PFSK-1 (cell line): Measurements from ENCODE around the gene TUBE1.

Experiments used
- FOXP2 ChIP-seq: optimal IDR thresholded peaks from 2 replicates; pipeline ENCODE3; 2011; ENCODE audit warnings: borderline replicate concordance, control low read depth, inconsistent platforms; ENCODE audit not compliant: insufficient read depth; ENCODE audit errors: extremely low read length, extremely low read depth
- POLR2AphosphoS5 ChIP-seq: IDR thresholded peaks from 2 replicates; pipeline ENCODE4 v1.6.1; 2012; ENCODE audit warnings: low read depth, mild to moderate bottlenecking, control low read depth, low read length, moderate library complexity
- SIN3A ChIP-seq: IDR thresholded peaks from 2 replicates; pipeline ENCODE4 v1.6.1; 2012; ENCODE audit warnings: mild to moderate bottlenecking, low read length, moderate library complexity, borderline replicate concordance; ENCODE audit not compliant: insufficient read depth
- TAF1 ChIP-seq: IDR thresholded peaks from 2 replicates; pipeline ENCODE4 v1.6.1; 2012; ENCODE audit warnings: low read length, control low read depth, borderline replicate concordance; ENCODE audit not compliant: insufficient read depth
- TF ChIP-seq, protein P1 (sequence below), 2 experiments: IDR thresholded peaks; 2 replicates each; pipeline versions ENCODE4 v1.6.1 to v1.8.0; 2011 to 2012; ENCODE audit warnings: low read depth in 2 of 2, low read length in 2 of 2, control low read depth in 1 of 2, inconsistent platforms in 1 of 2, mild to moderate bottlenecking in 1 of 2, moderate library complexity in 1 of 2; ENCODE audit not compliant: insufficient read depth in 1 of 2

TUBE1 gene

GRCh38 chr6:112049996-112050395 lies 37.3 kb downstream of the TUBE1 start:
- TF ChIP-seq SIN3A (no peak), FOXP2 (no peak), POLR2AphosphoS5 (no peak), TAF1 (no peak)
- TF ChIP-seq, protein P1, sequence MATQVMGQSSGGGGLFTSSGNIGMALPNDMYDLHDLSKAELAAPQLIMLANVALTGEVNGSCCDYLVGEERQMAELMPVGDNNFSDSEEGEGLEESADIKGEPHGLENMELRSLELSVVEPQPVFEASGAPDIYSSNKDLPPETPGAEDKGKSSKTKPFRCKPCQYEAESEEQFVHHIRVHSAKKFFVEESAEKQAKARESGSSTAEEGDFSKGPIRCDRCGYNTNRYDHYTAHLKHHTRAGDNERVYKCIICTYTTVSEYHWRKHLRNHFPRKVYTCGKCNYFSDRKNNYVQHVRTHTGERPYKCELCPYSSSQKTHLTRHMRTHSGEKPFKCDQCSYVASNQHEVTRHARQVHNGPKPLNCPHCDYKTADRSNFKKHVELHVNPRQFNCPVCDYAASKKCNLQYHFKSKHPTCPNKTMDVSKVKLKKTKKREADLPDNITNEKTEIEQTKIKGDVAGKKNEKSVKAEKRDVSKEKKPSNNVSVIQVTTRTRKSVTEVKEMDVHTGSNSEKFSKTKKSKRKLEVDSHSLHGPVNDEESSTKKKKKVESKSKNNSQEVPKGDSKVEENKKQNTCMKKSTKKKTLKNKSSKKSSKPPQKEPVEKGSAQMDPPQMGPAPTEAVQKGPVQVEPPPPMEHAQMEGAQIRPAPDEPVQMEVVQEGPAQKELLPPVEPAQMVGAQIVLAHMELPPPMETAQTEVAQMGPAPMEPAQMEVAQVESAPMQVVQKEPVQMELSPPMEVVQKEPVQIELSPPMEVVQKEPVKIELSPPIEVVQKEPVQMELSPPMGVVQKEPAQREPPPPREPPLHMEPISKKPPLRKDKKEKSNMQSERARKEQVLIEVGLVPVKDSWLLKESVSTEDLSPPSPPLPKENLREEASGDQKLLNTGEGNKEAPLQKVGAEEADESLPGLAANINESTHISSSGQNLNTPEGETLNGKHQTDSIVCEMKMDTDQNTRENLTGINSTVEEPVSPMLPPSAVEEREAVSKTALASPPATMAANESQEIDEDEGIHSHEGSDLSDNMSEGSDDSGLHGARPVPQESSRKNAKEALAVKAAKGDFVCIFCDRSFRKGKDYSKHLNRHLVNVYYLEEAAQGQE (IDR thresholded peaks at IDR 0.05; ENCODE audit: insufficient read depth in 1 of 2, low read depth in 2 of 2, low read length in 2 of 2): no peak

GRCh38 chr6:112049026-112049799 lies 38.1 kb downstream of the TUBE1 start:
- no peak for TF ChIP-seq SIN3A
- no peak for TF ChIP-seq TAF1
- TF ChIP-seq POLR2AphosphoS5: no peak
- TF ChIP-seq, protein P1 (IDR thresholded peaks at IDR 0.05; ENCODE audit: insufficient read depth in 1 of 2, low read depth in 2 of 2, low read length in 2 of 2): no peak
- TF ChIP-seq FOXP2: no peak

DNA sequence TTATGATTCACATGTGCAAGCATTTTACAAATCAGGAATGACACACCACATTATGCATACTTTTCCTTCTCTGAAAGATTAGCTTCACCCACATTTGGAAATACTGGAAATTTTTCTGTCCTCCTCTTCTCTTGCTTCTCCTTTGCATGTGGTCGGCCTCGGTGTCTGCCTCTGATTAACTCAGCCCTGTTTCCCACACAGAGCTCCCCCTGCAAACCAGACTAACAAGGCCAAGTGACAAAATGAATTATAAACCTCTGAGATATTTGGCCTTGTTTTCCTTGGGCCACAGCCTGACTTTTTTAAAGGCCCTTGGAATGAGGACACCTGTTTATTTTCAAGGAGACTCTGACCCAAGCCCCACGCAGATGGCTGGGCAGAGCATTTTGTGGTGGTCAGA lies 42.4 kb downstream of the TUBE1 start:
- TF ChIP-seq, protein P1 (IDR thresholded peaks at IDR 0.05; ENCODE audit: insufficient read depth in 1 of 2, low read depth in 2 of 2, low read length in 2 of 2): no peak
- no peak for TF ChIP-seq SIN3A
- no peak for TF ChIP-seq POLR2AphosphoS5
- no peak for TF ChIP-seq FOXP2
- no peak for TF ChIP-seq TAF1

DNA sequence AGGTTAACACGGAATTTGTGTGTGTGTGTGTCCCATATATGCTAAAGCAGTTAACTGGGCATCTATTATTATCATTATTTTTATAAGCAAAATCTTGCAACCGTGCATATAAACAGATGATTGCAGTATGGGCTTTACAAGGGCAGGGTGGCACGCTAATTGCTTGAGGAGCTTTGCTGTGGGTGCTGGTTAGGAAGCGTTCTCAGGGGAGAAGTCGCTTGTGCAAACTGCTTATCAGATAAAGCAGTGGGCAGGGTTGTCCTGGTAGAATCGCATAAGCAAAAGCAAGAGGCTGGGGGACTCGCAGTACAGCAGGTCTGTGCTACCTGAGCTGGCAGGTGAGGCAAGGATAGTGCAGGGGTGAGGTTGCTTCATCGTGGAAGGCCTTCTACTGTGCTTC lies 43.1 kb downstream of the TUBE1 start:
- TF ChIP-seq FOXP2: no peak
- TF ChIP-seq TAF1: no peak
- TF ChIP-seq, protein P1 (IDR thresholded peaks at IDR 0.05; ENCODE audit: insufficient read depth in 1 of 2, low read depth in 2 of 2, low read length in 2 of 2): no peak
- no peak for TF ChIP-seq POLR2AphosphoS5
- TF ChIP-seq SIN3A: no peak
